HCT116 (cell line): ENCODE data around the gene DHX40. TPM values are rescaled to one million over a fixed set of nuclear protein-coding genes. Genes with fewer than 3 reads are reported as not detected.
A peak's percentile ranks its signal among the peaks of the same experiment; 100 is the strongest.

ENCODE experiments used
- ATAC-seq: fragments of 200-7000 bp; cut with Tn5 transposase; 2 replicates; pipeline ENCODE4 v1.9.1; 2020; ENCODE audit warnings: mild to moderate bottlenecking, moderate library complexity
- BruUV-seq: library from RNA; stranded (reverse); fragments of 400-500 nt; replicated peaks from 2 replicates; lab custom pipeline; 2021; lab: Mats Ljungman, UMichigan
- CTCF ChIA-PET: fragments of 300-600 bp; sonication (Branson Sonifier 250); formaldehyde crosslinking; loops from one replicate; lab custom pipeline; 2021; ENCODE audit warnings: antibody characterized with exemption; lab: Charles Lee
- POLR2A ChIA-PET: fragments of 300-600, 350-600 bp; sonication (Branson Sonifier 250); formaldehyde crosslinking; loops from one replicate; lab custom pipeline; 2021; ENCODE audit warnings: antibody characterized with exemption; lab: Charles Lee
- RAD21 ChIA-PET, 2 experiments: fragments of 300-600 bp; sonication (Branson Sonifier 250); formaldehyde crosslinking; loops; one replicate each; lab custom pipeline; 2023; ENCODE audit warnings: low total read pairs in 2 of 2; ENCODE audit not compliant: uncharacterized antibody in 2 of 2, unreplicated experiment in 2 of 2, low non-redundant PET in 1 of 2; lab: Charles Lee
- DNase-seq: peaks from one replicate; pipeline ENCODE4 v3.0.0-alpha.2; 2010; ENCODE audit warnings: low read depth, low spot score
- H2AFZ ChIP-seq: fragments of 200-600 bp; shearing (Covaris generic), sonication (generic); 2 replicates; pipeline ENCODE4 v1.6.1; 2017; ENCODE audit warnings: low read depth, mixed run types, mixed read lengths, antibody characterized with exemption, low read length; ENCODE audit not compliant: poor library complexity, severe bottlenecking
- H3K27ac ChIP-seq: 2 replicates; pipeline ENCODE4 v1.5.1; 2012; ENCODE audit warnings: low read depth, low read length
- H3K27me3 ChIP-seq: fragments of 200-600 bp; sonication (generic); 2 replicates; pipeline ENCODE4 v1.6.1; 2016; ENCODE audit warnings: mixed run types, low read length, mixed read lengths; ENCODE audit not compliant: insufficient read depth
- H3K36me3 ChIP-seq, 2 experiments: fragments of 200-500 bp in 1 of 2; fragments of 200-600 bp in 1 of 2; sonication (Bioruptor generic) in 1 of 2; sonication (generic) in 1 of 2; 2 replicates each; pipeline versions ENCODE4 v1.5.1 to v1.6.1; 2014 to 2016; ENCODE audit warnings: low read length in 2 of 2, inconsistent platforms in 1 of 2, mixed read lengths in 1 of 2, mixed run types in 1 of 2; ENCODE audit not compliant: insufficient read depth in 2 of 2, control insufficient read depth in 1 of 2
- H3K4me1 ChIP-seq, 2 experiments: fragments of 200-600 bp in 1 of 2; sonication (generic) in 1 of 2; 2 replicates each; pipeline versions ENCODE4 v1.5.1 to v1.6.1; 2012 to 2017; ENCODE audit warnings: low read length in 2 of 2, inconsistent platforms in 1 of 2, mild to moderate bottlenecking in 1 of 2, mixed read lengths in 1 of 2, mixed run types in 1 of 2, moderate library complexity in 1 of 2; ENCODE audit not compliant: insufficient read depth in 2 of 2, control insufficient read depth in 1 of 2
- H3K4me2 ChIP-seq: fragments of 200-600 bp; sonication (generic); 2 replicates; pipeline ENCODE4 v1.6.1; 2017; ENCODE audit warnings: mixed run types, low read length, mixed read lengths
- H3K4me3 ChIP-seq, 2 experiments: fragments of 200-600 bp in 1 of 2; sonication (generic) in 1 of 2; replicated peaks in 1 of 2; 2 replicates each; pipeline ENCODE4 v1.5.1; 2011 to 2016; ENCODE audit warnings: low read length in 2 of 2, control low read depth in 1 of 2, low read depth in 1 of 2, mild to moderate bottlenecking in 1 of 2, mixed read lengths in 1 of 2, mixed run types in 1 of 2
- H3K79me2 ChIP-seq: fragments of 200-600 bp; sonication (generic); 2 replicates; pipeline ENCODE4 v1.6.1; 2017; ENCODE audit warnings: mild to moderate bottlenecking, mixed run types, low read length, moderate library complexity, mixed read lengths; ENCODE audit not compliant: insufficient read depth
- H3K9ac ChIP-seq: fragments of 200-600 bp; sonication (generic); 2 replicates; pipeline ENCODE4 v1.6.1; 2016; ENCODE audit warnings: low read length, mixed read lengths
- H3K9me2 ChIP-seq: fragments of 200-600 bp; sonication (generic), shearing (Covaris generic); 2 replicates; pipeline ENCODE4 v1.6.1; 2017; ENCODE audit warnings: mixed run types, mild to moderate bottlenecking, moderate library complexity; ENCODE audit not compliant: insufficient read depth
- H3K9me3 ChIP-seq, 2 experiments: fragments of 200-500 bp in 1 of 2; fragments of 200-600 bp in 1 of 2; sonication (Bioruptor generic) in 1 of 2; sonication (generic) in 1 of 2; 2 replicates each; pipeline ENCODE4 v1.6.1; 2014 to 2017; ENCODE audit warnings: low read length in 2 of 2, mixed read lengths in 2 of 2, inconsistent platforms in 1 of 2, low read depth in 1 of 2, mild to moderate bottlenecking in 1 of 2, mixed run types in 1 of 2, moderate library complexity in 1 of 2; ENCODE audit not compliant: control insufficient read depth in 1 of 2, insufficient read depth in 1 of 2
- H4K20me1 ChIP-seq: fragments of 200-600 bp; sonication (generic), shearing (Covaris generic); 2 replicates; pipeline ENCODE4 v1.6.1; 2017; ENCODE audit warnings: mixed run types, mild to moderate bottlenecking, moderate library complexity; ENCODE audit not compliant: insufficient read depth
- CTCF ChIP-seq, 3 experiments: fragments of 200-600 bp in 1 of 3; sonication (generic) in 1 of 3; IDR thresholded peaks in 2 of 3; conservative IDR thresholded peaks in 1 of 3; 2 replicates each; pipeline ENCODE4 v1.5.1; 2012 to 2017; ENCODE audit warnings: low read depth in 2 of 3, low read length in 2 of 3, antibody characterized with exemption in 1 of 3, borderline replicate concordance in 1 of 3, control low read depth in 1 of 3, mild to moderate bottlenecking in 1 of 3, mixed read lengths in 1 of 3, mixed run types in 1 of 3, moderate library complexity in 1 of 3; ENCODE audit not compliant: insufficient read depth in 1 of 3
- EGR1 ChIP-seq: IDR thresholded peaks from 2 replicates; pipeline ENCODE4 v1.6.1; 2012; ENCODE audit warnings: low read depth
- ELF1 ChIP-seq: IDR thresholded peaks from 2 replicates; pipeline ENCODE4 v1.6.1; 2012; ENCODE audit warnings: low read depth, borderline replicate concordance
- EZH2 ChIP-seq: fragments of 200-600 bp; sonication (generic); IDR thresholded peaks from 2 replicates; pipeline ENCODE4 v1.6.1; 2017; ENCODE audit warnings: antibody characterized with exemption, mixed run types
- EZH2phosphoT487 ChIP-seq: fragments of 200-600 bp; IDR thresholded peaks from 2 replicates; pipeline ENCODE4 v1.6.1; 2018; ENCODE audit warnings: antibody characterized with exemption, borderline replicate concordance
- POLR2A ChIP-seq: IDR thresholded peaks from 2 replicates; pipeline ENCODE4 v1.7.0; 2011; ENCODE audit warnings: borderline replicate concordance; ENCODE audit not compliant: insufficient read depth, insufficient read length; ENCODE audit errors: extremely low read depth
- RAD21 ChIP-seq: IDR thresholded peaks from 2 replicates; pipeline ENCODE4 v1.6.1; 2012; ENCODE audit warnings: low read depth, mild to moderate bottlenecking
- SIN3A ChIP-seq: IDR thresholded peaks from 2 replicates; pipeline ENCODE4 v1.6.1; 2012; ENCODE audit warnings: low read depth
- SP1 ChIP-seq: IDR thresholded peaks from 2 replicates; pipeline ENCODE4 v1.6.1; 2012; ENCODE audit warnings: low read depth
- SRF ChIP-seq: IDR thresholded peaks from 2 replicates; pipeline ENCODE4 v1.6.1; 2012; ENCODE audit warnings: low read depth
- ZBTB33 ChIP-seq: IDR thresholded peaks from 2 replicates; pipeline ENCODE4 v1.6.1; 2011; ENCODE audit warnings: mild to moderate bottlenecking, low read length, moderate library complexity; ENCODE audit not compliant: insufficient replicate concordance; ENCODE audit errors: extremely low read depth
- ZNF274 ChIP-seq: fragments of 200-500 bp; sonication (Bioruptor generic); IDR thresholded peaks from 2 replicates; pipeline ENCODE4 v1.6.1; 2014; ENCODE audit warnings: mild to moderate bottlenecking, low read depth, low read length, inconsistent platforms
- intact Hi-C: fragments of 100-400 bp; cut with micrococcal nuclease; formaldehyde crosslinking; loops from 2 replicates; pipeline ENCODE4 v1.10.0; 2022
- total RNA-seq: library from RNA; stranded (reverse); gene quantifications from one replicate; pipeline ENCODE4 v1.2.1, GENCODE V29; 2021; ENCODE audit not compliant: unreplicated experiment

Gene DHX40
- total RNA-seq, 1 experiment from 2014 or later, result 58.7 TPM

GRCh38 chr17:59637611-59638310, 72.4 kb downstream of the DHX40 start:
- H3K36me3 ChIP-seq, result 0 out of 4 replicates have a peak, but pooled peaks cover 0 to 4% of the 10 kb centered on the region in 2 experiments
- no peak overlapping the region for H3K9ac ChIP-seq
- no peak for DNase-seq
- H3K27me3 ChIP-seq, result no peaks in the 10 kb centered on the region
- ChIA-PET CTCF (interaction anchor here (0.9 kb wide), 1 partner anchor 78 kb away, joined by 3 read pairs; no protein-coding TSS in a partner anchor), RAD21 (no interaction called here), POLR2A (no interaction called here)
- no peak overlapping the region for H3K4me2 ChIP-seq
- peak; percentile 39; the same call in 1 of the 2 replicates for ATAC-seq
- intact Hi-C loops, result no loop called here
- H3K9me2 ChIP-seq, result no peaks in the 10 kb centered on the region
- no peaks in the 10 kb centered on the region for H3K9me3 ChIP-seq
- H3K4me3 ChIP-seq, result no peak overlapping the region
- peaks cover 56% of the 10 kb centered on the region for H4K20me1 ChIP-seq
- H3K4me1 ChIP-seq, result peaks cover 11 to 16% of the 10 kb centered on the region in 2 experiments; a peak in 3 of 4 replicates
- no peak for TF ChIP-seq SRF
- no peak for TF ChIP-seq EGR1
- no peak for TF ChIP-seq ZNF274
- TF ChIP-seq SIN3A, result no peak
- no peak for TF ChIP-seq CTCF (IDR thresholded peaks at IDR 0.05 in 2 of 3, conservative IDR thresholded peaks at IDR 0.05 in 1 of 3; ENCODE audit: borderline replicate concordance in 1 of 3, insufficient read depth in 1 of 3, low read depth in 2 of 3, low read length in 2 of 3)
- TF ChIP-seq POLR2A, result no peak
- TF ChIP-seq SP1, result no peak
- TF ChIP-seq RAD21, result no peak
- no peak for TF ChIP-seq EZH2phosphoT487
- no peak for TF ChIP-seq ELF1
- TF ChIP-seq EZH2, result no peak
- TF ChIP-seq ZBTB33, result no peak
- no peak overlapping the region for H2AFZ ChIP-seq
- H3K27ac ChIP-seq, result no peak overlapping the region
- BruUV-seq, result no TSS peak
- peaks cover 98% of the 10 kb centered on the region for H3K79me2 ChIP-seq
